ENCODE data around the gene ADAMTSL1. TPM values are rescaled to one million over a fixed set of nuclear protein-coding genes. Genes with fewer than 3 reads are reported as not detected.

ADAMTSL1 gene
- total and polyA plus RNA-seq, 9 of the 15 experiments (the other 6 are each of a cell fraction or from before 2014, with no cell fraction given), result 0.01 TPM; not detected in 8

DNA sequence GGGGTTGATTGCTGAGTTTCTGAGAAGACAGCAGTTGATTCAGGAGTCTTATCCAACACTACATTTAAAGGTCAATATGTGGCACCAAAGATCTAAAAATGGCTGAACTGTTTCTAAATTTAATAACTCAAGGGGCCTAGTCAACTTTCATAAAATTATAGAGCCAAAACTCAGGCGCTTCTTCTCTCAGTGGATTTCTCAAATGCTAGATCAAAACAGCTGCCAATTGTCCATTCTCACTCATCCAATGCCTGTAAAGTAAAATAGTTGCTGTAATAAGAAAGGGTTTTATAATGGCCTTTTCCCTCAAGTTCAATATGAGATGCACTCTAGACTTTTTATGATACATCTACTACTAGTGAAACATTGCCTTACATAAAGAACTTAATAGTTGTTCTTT lies 26.5 kb downstream of the ADAMTSL1 start:
- no TSS peak for BruUV-seq (replicated peaks)
- POLR2A ChIA-PET, result no interaction called here

More for the DNA sequence above, 26.5 kb downstream of the ADAMTSL1 start:
- Histone ChIP-seq H3K9ac (ENCODE audit: insufficient read depth in 1 of 2, low read depth in 2 of 2, low read length in 2 of 2) (no peak overlapping the region), H3K36me3 (ENCODE audit: control insufficient read depth, insufficient read depth, low read length) (no peaks in the 10 kb centered on the region), H3K9me3 (replicated peaks; ENCODE audit: control insufficient read depth, insufficient read depth, low read depth, low read length) (no peaks in the 10 kb centered on the region), H3K9me1 (ENCODE audit: control insufficient read depth, insufficient read depth, low read length) (no peaks in the 10 kb centered on the region), H3K4me3 (no peak overlapping the region), H3K79me2 (ENCODE audit: control insufficient read depth, insufficient read depth, low read length) (no peaks in the 10 kb centered on the region), H3K27ac (ENCODE audit: extremely low read depth, low read depth, low read length) (no peak overlapping the region), H3K4me2 (ENCODE audit: insufficient read depth, low read length) (no peak overlapping the region), H2AFZ (ENCODE audit: low read depth, low read length) (no peak overlapping the region), H4K20me1 (replicated peaks; ENCODE audit: control insufficient read depth, insufficient read depth, low read length) (no peaks in the 10 kb centered on the region), H3K4me1 (replicated peaks in 1 of 2; ENCODE audit: control insufficient read depth in 2 of 2, insufficient read depth in 2 of 2, low read length in 2 of 2) (no peaks in the 10 kb centered on the region), H3K27me3 (ENCODE audit: control insufficient read depth in 2 of 2, insufficient read depth in 2 of 2, low read length in 2 of 2) (no peaks in the 10 kb centered on the region)
- WGBS (ENCODE audit: insufficient coverage, low coverage, missing lambda C conversion rate), result 0% methylated on average over 1 of the region's 1 CpG
- CTCF ChIA-PET (ENCODE audit: low intra/inter-chr PET ratio), result no interaction called here
- DNase-seq (ENCODE audit: extremely low read depth in 1 of 4, low spot score in 3 of 4) (no peak), ATAC-seq (no peak), FAIRE-seq (no peak)
- intact Hi-C loops (cut with micrococcal nuclease) (no loop called here), in situ Hi-C loops (cut with MboI) (no loop called here)
- TF ChIP-seq ZNF644 (tag; IDR thresholded peaks at IDR 0.05; ENCODE audit: low read depth), result no peak
- TF ChIP-seq, protein P1, sequence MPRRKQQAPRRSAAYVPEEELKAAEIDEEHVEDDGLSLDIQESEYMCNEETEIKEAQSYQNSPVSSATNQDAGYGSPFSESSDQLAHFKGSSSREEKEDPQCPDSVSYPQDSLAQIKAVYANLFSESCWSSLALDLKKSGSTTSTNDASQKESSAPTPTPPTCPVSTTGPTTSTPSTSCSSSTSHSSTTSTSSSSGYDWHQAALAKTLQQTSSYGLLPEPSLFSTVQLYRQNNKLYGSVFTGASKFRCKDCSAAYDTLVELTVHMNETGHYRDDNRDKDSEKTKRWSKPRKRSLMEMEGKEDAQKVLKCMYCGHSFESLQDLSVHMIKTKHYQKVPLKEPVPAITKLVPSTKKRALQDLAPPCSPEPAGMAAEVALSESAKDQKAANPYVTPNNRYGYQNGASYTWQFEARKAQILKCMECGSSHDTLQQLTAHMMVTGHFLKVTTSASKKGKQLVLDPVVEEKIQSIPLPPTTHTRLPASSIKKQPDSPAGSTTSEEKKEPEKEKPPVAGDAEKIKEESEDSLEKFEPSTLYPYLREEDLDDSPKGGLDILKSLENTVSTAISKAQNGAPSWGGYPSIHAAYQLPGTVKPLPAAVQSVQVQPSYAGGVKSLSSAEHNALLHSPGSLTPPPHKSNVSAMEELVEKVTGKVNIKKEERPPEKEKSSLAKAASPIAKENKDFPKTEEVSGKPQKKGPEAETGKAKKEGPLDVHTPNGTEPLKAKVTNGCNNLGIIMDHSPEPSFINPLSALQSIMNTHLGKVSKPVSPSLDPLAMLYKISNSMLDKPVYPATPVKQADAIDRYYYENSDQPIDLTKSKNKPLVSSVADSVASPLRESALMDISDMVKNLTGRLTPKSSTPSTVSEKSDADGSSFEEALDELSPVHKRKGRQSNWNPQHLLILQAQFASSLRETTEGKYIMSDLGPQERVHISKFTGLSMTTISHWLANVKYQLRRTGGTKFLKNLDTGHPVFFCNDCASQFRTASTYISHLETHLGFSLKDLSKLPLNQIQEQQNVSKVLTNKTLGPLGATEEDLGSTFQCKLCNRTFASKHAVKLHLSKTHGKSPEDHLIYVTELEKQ (CRISPR knock-in tag; IDR thresholded peaks at IDR 0.05), result no peak
- TF ChIP-seq, protein P2, sequence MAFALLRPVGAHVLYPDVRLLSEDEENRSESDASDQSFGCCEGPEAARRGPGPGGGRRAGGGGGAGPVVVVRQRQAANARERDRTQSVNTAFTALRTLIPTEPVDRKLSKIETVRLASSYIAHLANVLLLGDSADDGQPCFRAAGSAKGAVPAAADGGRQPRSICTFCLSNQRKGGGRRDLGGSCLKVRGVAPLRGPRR (CRISPR knock-in tag; IDR thresholded peaks at IDR 0.05), result no peak
- no peak for TF ChIP-seq SMARCB1 (IDR thresholded peaks at IDR 0.05; ENCODE audit: insufficient read length, low read depth)
- TF ChIP-seq, protein P3, sequence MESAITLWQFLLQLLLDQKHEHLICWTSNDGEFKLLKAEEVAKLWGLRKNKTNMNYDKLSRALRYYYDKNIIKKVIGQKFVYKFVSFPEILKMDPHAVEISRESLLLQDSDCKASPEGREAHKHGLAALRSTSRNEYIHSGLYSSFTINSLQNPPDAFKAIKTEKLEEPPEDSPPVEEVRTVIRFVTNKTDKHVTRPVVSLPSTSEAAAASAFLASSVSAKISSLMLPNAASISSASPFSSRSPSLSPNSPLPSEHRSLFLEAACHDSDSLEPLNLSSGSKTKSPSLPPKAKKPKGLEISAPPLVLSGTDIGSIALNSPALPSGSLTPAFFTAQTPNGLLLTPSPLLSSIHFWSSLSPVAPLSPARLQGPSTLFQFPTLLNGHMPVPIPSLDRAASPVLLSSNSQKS (CRISPR knock-in tag; IDR thresholded peaks at IDR 0.05), result no peak
- TF ChIP-seq ELF2 (CRISPR knock-in tag; IDR thresholded peaks at IDR 0.05), result no peak
- TF ChIP-seq, protein P4, sequence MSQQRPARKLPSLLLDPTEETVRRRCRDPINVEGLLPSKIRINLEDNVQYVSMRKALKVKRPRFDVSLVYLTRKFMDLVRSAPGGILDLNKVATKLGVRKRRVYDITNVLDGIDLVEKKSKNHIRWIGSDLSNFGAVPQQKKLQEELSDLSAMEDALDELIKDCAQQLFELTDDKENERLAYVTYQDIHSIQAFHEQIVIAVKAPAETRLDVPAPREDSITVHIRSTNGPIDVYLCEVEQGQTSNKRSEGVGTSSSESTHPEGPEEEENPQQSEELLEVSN (IDR thresholded peaks at IDR 0.05; ENCODE audit: borderline replicate concordance in 1 of 2, extremely low read depth in 1 of 2, insufficient read depth in 1 of 2, insufficient read length in 1 of 2, low read depth in 1 of 2, low read length in 1 of 2, poor library complexity in 1 of 2, severe bottlenecking in 1 of 2), result no peak
- TF ChIP-seq MCM5 (IDR thresholded peaks at IDR 0.05; ENCODE audit: low read depth), result no peak
- no peak for TF ChIP-seq ZNF311 (CRISPR knock-in tag; IDR thresholded peaks at IDR 0.05)
- TF ChIP-seq NCOA6 (IDR thresholded peaks at IDR 0.05), result no peak
- TF ChIP-seq CREBBP (IDR thresholded peaks at IDR 0.05; ENCODE audit: low read depth, low read length), result no peak
- TF ChIP-seq PHB (CRISPR knock-in tag; IDR thresholded peaks at IDR 0.05), result no peak
- no peak for TF ChIP-seq NEUROD1 (IDR thresholded peaks at IDR 0.05; ENCODE audit: borderline replicate concordance, low read depth, low read length, partially characterized antibody)
- no peak for TF ChIP-seq RBM15 (IDR thresholded peaks at IDR 0.05; ENCODE audit: insufficient read depth, low read length)
- TF ChIP-seq RBM17 (IDR thresholded peaks at IDR 0.05; ENCODE audit: borderline replicate concordance, low read depth, low read length), result no peak
- no peak for TF ChIP-seq SAP30 (IDR thresholded peaks at IDR 0.05; ENCODE audit: borderline replicate concordance, insufficient read depth, low read depth, low read length, poor library complexity, severe bottlenecking)
- TF ChIP-seq, protein P5, sequence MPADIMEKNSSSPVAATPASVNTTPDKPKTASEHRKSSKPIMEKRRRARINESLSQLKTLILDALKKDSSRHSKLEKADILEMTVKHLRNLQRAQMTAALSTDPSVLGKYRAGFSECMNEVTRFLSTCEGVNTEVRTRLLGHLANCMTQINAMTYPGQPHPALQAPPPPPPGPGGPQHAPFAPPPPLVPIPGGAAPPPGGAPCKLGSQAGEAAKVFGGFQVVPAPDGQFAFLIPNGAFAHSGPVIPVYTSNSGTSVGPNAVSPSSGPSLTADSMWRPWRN (IDR thresholded peaks at IDR 0.05; ENCODE audit: low read depth), result no peak

All from K562 (cell line).